Measurements from ENCODE around the gene OR9A2.

The OR9A2 gene

GRCh38 chr7:143027032-143027431 is at the start of gene OR9A2:
Gene OR9A2, minus strand, starts transcription at chr7:143027132. Its CDS starts 0 bp downstream, at chr7:143027132.
- DNase-seq, result no peak

GRCh38 chr7:143074141-143074540 is 47.2 kb upstream of the OR9A2 start:
- no peak for DNase-seq

GRCh38 chr7:143073556-143073955 is 46.6 kb upstream of the OR9A2 start:
- DNase-seq, result no peak

GRCh38 chr7:143069912-143070500 is 43.1 kb upstream of the OR9A2 start:
- DNase-seq, result no peak

GRCh38 chr7:143068446-143068845 is 41.5 kb upstream of the OR9A2 start:
- DNase-seq, result no peak

- no peak for DNase-seq
Observed at GRCh38 chr7:143063741-143064140, 36.8 kb upstream of the OR9A2 start.

GRCh38 chr7:143055754-143056153 is 28.8 kb upstream of the OR9A2 start:
- no peak for DNase-seq

- no peak for DNase-seq
Observed at GRCh38 chr7:143054621-143055020, 27.7 kb upstream of the OR9A2 start.

- no peak for DNase-seq
Observed at GRCh38 chr7:143052041-143052440, 25.1 kb upstream of the OR9A2 start, which contains the start of gene OR6V1. Gene OR6V1, plus strand, starts transcription at chr7:143052341. Its CDS starts 0 bp downstream, at chr7:143052341.

- no peak for DNase-seq
Observed at GRCh38 chr7:143050931-143051330, 24.0 kb upstream of the OR9A2 start.

- no peak for DNase-seq
Observed at GRCh38 chr7:143049362-143049761, 22.4 kb upstream of the OR9A2 start.

- DNase-seq, result no peak
Observed at GRCh38 chr7:143048827-143049226, 21.9 kb upstream of the OR9A2 start.

- no peak for DNase-seq
Observed at GRCh38 chr7:143047326-143047725, 20.4 kb upstream of the OR9A2 start.

- DNase-seq, result no peak
Observed at GRCh38 chr7:143046426-143046851, 19.5 kb upstream of the OR9A2 start.

GRCh38 chr7:143043391-143043790 is 16.5 kb upstream of the OR9A2 start:
- no peak for DNase-seq

GRCh38 chr7:143042790-143043271 is 15.9 kb upstream of the OR9A2 start:
- no peak for DNase-seq

GRCh38 chr7:143042159-143042789 is 15.3 kb upstream of the OR9A2 start:
- no peak for DNase-seq

GRCh38 chr7:143041346-143041745 is 14.4 kb upstream of the OR9A2 start:
- no peak for DNase-seq

- DNase-seq, result no peak
Observed at GRCh38 chr7:143040209-143040715, 13.3 kb upstream of the OR9A2 start.

GRCh38 chr7:143038635-143039034 is 11.7 kb upstream of the OR9A2 start:
- no peak for DNase-seq

- no peak for DNase-seq
Observed at GRCh38 chr7:143027683-143028082, 751 bp upstream of the OR9A2 start.

- no peak for DNase-seq
Observed at GRCh38 chr7:143025371-143025770, 1.6 kb downstream of the OR9A2 start.

- no peak for DNase-seq
Observed at GRCh38 chr7:143023047-143023446, 3.9 kb downstream of the OR9A2 start.

GRCh38 chr7:143018931-143019330 is 8.0 kb downstream of the OR9A2 start:
- DNase-seq, result no peak
